Neural cell (in vitro differentiated cells): Measurements from ENCODE around the gene CD226.

ENCODE experiments used
- CTCF ChIP-seq: fragments of 450-650 bp; IDR thresholded peaks from 2 replicates; pipeline ENCODE4 v1.5.1; 2014; ENCODE audit warnings: antibody characterized with exemption, mild to moderate bottlenecking, moderate library complexity; ENCODE audit not compliant: poor library complexity, severe bottlenecking
- EP300 ChIP-seq: fragments of 450-650 bp; conservative IDR thresholded peaks from 2 replicates; pipeline ENCODE4 v1.6.1; 2014; ENCODE audit warnings: antibody characterized with exemption, mild to moderate bottlenecking, moderate library complexity; ENCODE audit not compliant: poor library complexity, severe bottlenecking
- EZH2 ChIP-seq: fragments of 200-600, 300-800 bp; shearing (Covaris generic), sonication (generic); IDR thresholded peaks from 2 replicates; pipeline ENCODE4 v1.6.1; 2014; ENCODE audit warnings: antibody characterized with exemption, low read length, borderline replicate concordance, mild to moderate bottlenecking; ENCODE audit not compliant: insufficient read depth, poor library complexity, severe bottlenecking
- MXI1 ChIP-seq: fragments of 450-650 bp; conservative IDR thresholded peaks from 2 replicates; pipeline ENCODE4 v1.6.1; 2014; ENCODE audit warnings: antibody characterized with exemption, mild to moderate bottlenecking; ENCODE audit not compliant: poor library complexity, severe bottlenecking
- POLR2AphosphoS5 ChIP-seq: IDR thresholded peaks from 2 replicates; pipeline ENCODE4 v1.6.1; 2012
- RAD21 ChIP-seq: fragments of 450-650 bp; conservative IDR thresholded peaks from 2 replicates; pipeline ENCODE4 v1.6.1; 2014; ENCODE audit warnings: antibody characterized with exemption, mild to moderate bottlenecking, moderate library complexity
- REST ChIP-seq: IDR thresholded peaks from 2 replicates; pipeline ENCODE4 v1.6.1; 2012; ENCODE audit warnings: borderline replicate concordance

GRCh38 chr18:69906765-69907164 is 40.9 kb downstream of the CD226 start:
- TF ChIP-seq MXI1 (no peak), CTCF (no peak), RAD21 (no peak), POLR2AphosphoS5 (no peak), EZH2 (no peak), EP300 (no peak), REST (no peak)
